WTC11 (cell line): Measurements from ENCODE around the gene SUPT4H1. TPM values are rescaled to one million over a fixed set of nuclear protein-coding genes. Genes with fewer than 3 reads are reported as not detected.

ENCODE experiments used
- ATAC-seq: fragments of 200-7000 bp; cut with Tn5 transposase; 2 replicates; pipeline ENCODE4 v1.10.0; 2021; ENCODE audit warnings: mild to moderate bottlenecking, moderate library complexity
- CTCF ChIA-PET: fragments of 300-600 bp; sonication (Branson Sonifier 250); formaldehyde crosslinking; loops from one replicate; lab custom pipeline; 2021; ENCODE audit warnings: antibody characterized with exemption; lab: Charles Lee
- POLR2A ChIA-PET: fragments of 350-600 bp; sonication (Branson Sonifier 250); formaldehyde crosslinking; loops from one replicate; lab custom pipeline; 2021; ENCODE audit warnings: antibody characterized with exemption; lab: Charles Lee
- DNase-seq: peaks from one replicate; pipeline ENCODE4 v3.0.0; 2021; ENCODE audit warnings: low spot score
- H3K27ac Mint-ChIP-seq: 2 replicates; pipeline ENCODE4 v1.8.0; 2021; ENCODE audit warnings: mixed read lengths
- H3K27me3 Mint-ChIP-seq: 2 replicates; pipeline ENCODE4 v1.8.0; 2021; ENCODE audit warnings: low read depth, mild to moderate bottlenecking, moderate library complexity, mixed read lengths
- H3K36me3 Mint-ChIP-seq: 2 replicates; pipeline ENCODE4 v1.8.0; 2021; ENCODE audit warnings: mixed read lengths
- H3K4me1 Mint-ChIP-seq: 2 replicates; pipeline ENCODE4 v1.8.0; 2022; ENCODE audit warnings: mixed read lengths
- H3K4me3 Mint-ChIP-seq: 2 replicates; pipeline ENCODE4 v1.8.0; 2021; ENCODE audit warnings: mild to moderate bottlenecking, moderate library complexity, mixed read lengths
- H3K9me3 Mint-ChIP-seq: 2 replicates; pipeline ENCODE4 v1.8.0; 2021; ENCODE audit warnings: mixed read lengths
- ATF1 ChIP-seq: sonication (generic); formaldehyde crosslinking; IDR thresholded peaks from 2 replicates; pipeline ENCODE4 v1.8.1; 2023; ENCODE audit warnings: mild to moderate bottlenecking, moderate library complexity, missing genetic modification reagents
- CBFB ChIP-seq: sonication (generic); formaldehyde crosslinking; IDR thresholded peaks from 2 replicates; pipeline ENCODE4 v1.8.1; 2022; ENCODE audit warnings: mild to moderate bottlenecking, low read depth, missing genetic modification reagents
- ELF4 ChIP-seq: sonication (generic); formaldehyde crosslinking; IDR thresholded peaks from 2 replicates; pipeline ENCODE4 v1.8.1; 2022; ENCODE audit warnings: low read depth, mild to moderate bottlenecking, moderate library complexity, missing genetic modification reagents
- FOXJ3 ChIP-seq: sonication (generic); formaldehyde crosslinking; IDR thresholded peaks from 2 replicates; pipeline ENCODE4 v1.9.0; 2021; ENCODE audit warnings: missing genetic modification reagents, mild to moderate bottlenecking, borderline replicate concordance
- JUN ChIP-seq: sonication (generic); formaldehyde crosslinking; IDR thresholded peaks from 2 replicates; pipeline ENCODE4 v1.8.0; 2023; ENCODE audit warnings: mild to moderate bottlenecking, missing genetic modification reagents
- NFYB ChIP-seq: sonication (generic); formaldehyde crosslinking; conservative IDR thresholded peaks from 2 replicates; pipeline ENCODE4 v1.8.0; 2022; ENCODE audit warnings: low read depth, missing genetic modification reagents
- SOX15 ChIP-seq: fragments of 250-450 bp; sonication (Bioruptor Pico); IDR thresholded peaks from 2 replicates; pipeline ENCODE4 v1.9.0; 2021; ENCODE audit warnings: mild to moderate bottlenecking
- ZNF219 ChIP-seq: sonication (generic); formaldehyde crosslinking; IDR thresholded peaks from 2 replicates; pipeline ENCODE4 v1.8.0; 2023; ENCODE audit warnings: missing genetic modification reagents, mild to moderate bottlenecking, borderline replicate concordance
- ZNF423 ChIP-seq: fragments of 250-450 bp; sonication (Bioruptor Pico); IDR thresholded peaks from 2 replicates; pipeline ENCODE4 v2.1.2; 2022; ENCODE audit warnings: mild to moderate bottlenecking, moderate library complexity
- total RNA-seq: library from RNA; stranded (reverse); gene quantifications from 3 replicates; pipeline ENCODE4 v1.2.3, GENCODE V29; 2021
- TF ChIP-seq, protein P1 (sequence below): fragments of 250-450 bp; sonication (Bioruptor Pico); IDR thresholded peaks from 2 replicates; pipeline ENCODE4 v1.9.0; 2021; ENCODE audit warnings: moderate library complexity, mild to moderate bottlenecking, inconsistent platforms, borderline replicate concordance
- TF ChIP-seq, protein P2 (sequence below): sonication (generic); formaldehyde crosslinking; IDR thresholded peaks from 2 replicates; pipeline ENCODE4 v1.8.0; 2023; ENCODE audit warnings: missing genetic modification reagents, mild to moderate bottlenecking, borderline replicate concordance
- TF ChIP-seq, protein P3 (sequence below): sonication (generic); formaldehyde crosslinking; IDR thresholded peaks from 2 replicates; pipeline ENCODE4 v1.8.1; 2023; ENCODE audit warnings: mild to moderate bottlenecking, missing genetic modification reagents
- TF ChIP-seq, protein P4 (sequence below): sonication (generic); formaldehyde crosslinking; IDR thresholded peaks from 2 replicates; pipeline ENCODE4 v1.8.1; 2022; ENCODE audit warnings: low read depth, mild to moderate bottlenecking, moderate library complexity, missing genetic modification reagents, borderline replicate concordance
- TF ChIP-seq, protein P5 (sequence below): sonication (generic); formaldehyde crosslinking; IDR thresholded peaks from 2 replicates; pipeline ENCODE4 v1.8.0; 2022; ENCODE audit warnings: mild to moderate bottlenecking, missing genetic modification reagents
- TF ChIP-seq, protein P6 (sequence below): fragments of 250-450 bp; sonication (Bioruptor Pico); IDR thresholded peaks from 2 replicates; pipeline ENCODE4 v1.9.0; 2021; ENCODE audit warnings: mild to moderate bottlenecking, borderline replicate concordance
- TF ChIP-seq, protein P7 (sequence below): sonication (generic); formaldehyde crosslinking; IDR thresholded peaks from 2 replicates; pipeline ENCODE4 v1.8.1; 2023; ENCODE audit warnings: mild to moderate bottlenecking, missing genetic modification reagents, moderate library complexity

Gene SUPT4H1
- total RNA-seq, 1 experiment from 2014 or later, result 85.5 TPM

DNA sequence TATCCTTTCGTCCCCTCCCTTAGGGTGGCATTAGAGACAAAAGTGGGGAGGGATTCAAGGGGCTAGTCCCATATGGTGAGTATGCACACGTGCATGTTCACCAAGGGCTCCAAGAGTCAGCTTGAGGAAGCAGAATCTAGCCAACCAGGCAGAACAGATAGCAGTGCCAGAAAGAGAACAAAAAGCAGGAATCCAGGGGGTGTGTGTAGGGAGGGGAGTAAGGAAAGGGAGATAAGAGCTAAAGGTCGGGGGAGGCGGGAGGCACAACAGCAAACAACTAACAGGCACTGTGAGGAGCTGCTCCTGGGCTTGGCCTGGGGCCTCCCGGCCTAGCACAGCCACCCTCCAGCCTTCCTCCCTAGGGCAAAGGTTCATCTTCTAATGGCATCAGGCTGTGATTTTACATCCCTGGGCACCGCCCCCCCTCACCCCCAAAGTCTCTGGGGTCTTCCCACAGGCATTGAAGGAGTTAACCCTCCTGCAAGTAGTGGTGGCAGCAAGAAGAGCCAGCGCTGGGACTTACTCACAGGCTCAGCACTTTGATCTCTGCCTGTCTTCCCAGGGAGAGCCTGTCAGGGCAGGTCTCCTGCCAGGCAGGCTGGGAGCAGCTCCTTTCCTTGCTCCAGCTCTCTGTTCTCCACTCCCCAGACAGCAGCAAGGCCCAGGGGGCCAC, 12.4 kb upstream of the SUPT4H1 start:
- TF ChIP-seq, protein P1, sequence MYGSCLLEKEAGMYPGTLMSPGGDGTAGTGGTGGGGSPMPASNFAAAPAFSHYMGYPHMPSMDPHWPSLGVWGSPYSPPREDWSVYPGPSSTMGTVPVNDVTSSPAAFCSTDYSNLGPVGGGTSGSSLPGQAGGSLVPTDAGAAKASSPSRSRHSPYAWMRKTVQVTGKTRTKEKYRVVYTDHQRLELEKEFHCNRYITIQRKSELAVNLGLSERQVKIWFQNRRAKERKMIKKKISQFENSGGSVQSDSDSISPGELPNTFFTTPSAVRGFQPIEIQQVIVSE (CRISPR knock-in tag), result no peak
- peaks cover 11% of the 10 kb centered on the region for H3K4me1 Mint-ChIP-seq
- no peak overlapping the region; the same call in 1 of the 2 replicates for H3K27ac Mint-ChIP-seq
- POLR2A ChIA-PET, result interaction anchor here (0.6 to 1.0 kb wide), 2 partner anchors 11 to 12 kb away, joined by 3 to 5 read pairs; partner anchors contain the start of gene SUPT4H1
- CTCF ChIA-PET, result interaction anchor here (1.2 to 1.7 kb wide), 5 partner anchors 10 to 164 kb away, joined by 3 to 10 read pairs (median 4); partner anchors contain the start of genes RNF43 and SUPT4H1
- H3K36me3 Mint-ChIP-seq, result no peaks in the 10 kb centered on the region
- no peak overlapping the region for H3K4me3 Mint-ChIP-seq
- 0 out of 2 replicates have a peak, but pooled peaks cover 3% of the 10 kb centered on the region for H3K27me3 Mint-ChIP-seq
- DNase-seq, result no peak
- peak; percentile 47; the same call in 1 of the 2 replicates for ATAC-seq
- no peaks in the 10 kb centered on the region for H3K9me3 Mint-ChIP-seq

DNA sequence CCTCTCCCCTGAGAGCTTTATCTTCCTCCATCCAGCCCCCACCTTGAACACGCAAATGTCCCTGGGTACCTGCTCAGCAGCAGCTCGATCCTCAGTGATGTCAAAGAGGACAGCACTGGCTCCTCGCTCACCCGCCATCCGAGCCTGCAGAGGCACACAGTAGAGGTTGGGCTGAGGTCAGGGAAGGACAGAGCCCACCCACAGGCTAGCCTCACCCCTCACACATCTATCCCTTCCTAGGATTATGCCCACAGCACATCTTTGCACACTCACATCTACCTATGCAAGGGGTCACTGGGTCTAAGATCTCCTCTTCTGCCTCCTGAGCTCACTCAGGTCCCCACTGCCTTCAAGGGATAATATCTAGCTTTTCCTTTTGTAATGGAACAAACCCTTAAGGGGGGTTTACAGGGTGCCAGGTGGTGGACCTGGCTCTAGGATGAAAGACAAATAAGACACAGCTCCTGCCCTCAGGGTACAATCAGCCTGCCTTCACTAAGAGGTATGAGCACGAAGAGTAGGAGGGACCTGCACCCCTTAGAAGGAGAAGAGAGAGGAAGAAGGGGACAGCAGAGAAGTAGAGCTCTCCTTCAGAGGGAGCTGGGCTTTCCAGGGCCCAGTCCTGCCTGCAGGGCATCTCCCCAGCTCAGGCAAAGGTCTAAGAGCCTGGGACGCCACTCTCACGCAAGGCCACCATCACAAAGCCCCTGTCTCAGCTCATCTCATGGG, 11.6 kb upstream of the SUPT4H1 start:
- ChIA-PET CTCF (interaction anchor here (1.0 to 1.7 kb wide), 5 partner anchors 9 to 164 kb away, joined by 3 to 10 read pairs (median 3); partner anchors contain the start of genes RNF43 and SUPT4H1), POLR2A (interaction anchor here (1.0 to 1.2 kb wide), 2 partner anchors 11 to 25 kb away, joined by 3 read pairs; no protein-coding TSS in a partner anchor)
- H3K4me1 Mint-ChIP-seq, result peaks cover 11% of the 10 kb centered on the region
- no peak overlapping the region for H3K27ac Mint-ChIP-seq
- DNase-seq (no peak), ATAC-seq (no peak)
- H3K4me3 Mint-ChIP-seq, result no peak overlapping the region
- no peaks in the 10 kb centered on the region for H3K9me3 Mint-ChIP-seq
- H3K27me3 Mint-ChIP-seq, result 0 out of 2 replicates have a peak, but pooled peaks cover 3% of the 10 kb centered on the region
- no peaks in the 10 kb centered on the region for H3K36me3 Mint-ChIP-seq
- TF ChIP-seq ATF1 (CRISPR knock-in tag) (no peak), FOXJ3 (no peak), ZNF219 (no peak), ZNF423 (no peak), SOX15 (CRISPR knock-in tag) (no peak), ELF4 (CRISPR knock-in tag) (no peak), CBFB (CRISPR knock-in tag) (no peak), NFYB (no peak), JUN (CRISPR knock-in tag) (no peak)
- TF ChIP-seq, protein P2, sequence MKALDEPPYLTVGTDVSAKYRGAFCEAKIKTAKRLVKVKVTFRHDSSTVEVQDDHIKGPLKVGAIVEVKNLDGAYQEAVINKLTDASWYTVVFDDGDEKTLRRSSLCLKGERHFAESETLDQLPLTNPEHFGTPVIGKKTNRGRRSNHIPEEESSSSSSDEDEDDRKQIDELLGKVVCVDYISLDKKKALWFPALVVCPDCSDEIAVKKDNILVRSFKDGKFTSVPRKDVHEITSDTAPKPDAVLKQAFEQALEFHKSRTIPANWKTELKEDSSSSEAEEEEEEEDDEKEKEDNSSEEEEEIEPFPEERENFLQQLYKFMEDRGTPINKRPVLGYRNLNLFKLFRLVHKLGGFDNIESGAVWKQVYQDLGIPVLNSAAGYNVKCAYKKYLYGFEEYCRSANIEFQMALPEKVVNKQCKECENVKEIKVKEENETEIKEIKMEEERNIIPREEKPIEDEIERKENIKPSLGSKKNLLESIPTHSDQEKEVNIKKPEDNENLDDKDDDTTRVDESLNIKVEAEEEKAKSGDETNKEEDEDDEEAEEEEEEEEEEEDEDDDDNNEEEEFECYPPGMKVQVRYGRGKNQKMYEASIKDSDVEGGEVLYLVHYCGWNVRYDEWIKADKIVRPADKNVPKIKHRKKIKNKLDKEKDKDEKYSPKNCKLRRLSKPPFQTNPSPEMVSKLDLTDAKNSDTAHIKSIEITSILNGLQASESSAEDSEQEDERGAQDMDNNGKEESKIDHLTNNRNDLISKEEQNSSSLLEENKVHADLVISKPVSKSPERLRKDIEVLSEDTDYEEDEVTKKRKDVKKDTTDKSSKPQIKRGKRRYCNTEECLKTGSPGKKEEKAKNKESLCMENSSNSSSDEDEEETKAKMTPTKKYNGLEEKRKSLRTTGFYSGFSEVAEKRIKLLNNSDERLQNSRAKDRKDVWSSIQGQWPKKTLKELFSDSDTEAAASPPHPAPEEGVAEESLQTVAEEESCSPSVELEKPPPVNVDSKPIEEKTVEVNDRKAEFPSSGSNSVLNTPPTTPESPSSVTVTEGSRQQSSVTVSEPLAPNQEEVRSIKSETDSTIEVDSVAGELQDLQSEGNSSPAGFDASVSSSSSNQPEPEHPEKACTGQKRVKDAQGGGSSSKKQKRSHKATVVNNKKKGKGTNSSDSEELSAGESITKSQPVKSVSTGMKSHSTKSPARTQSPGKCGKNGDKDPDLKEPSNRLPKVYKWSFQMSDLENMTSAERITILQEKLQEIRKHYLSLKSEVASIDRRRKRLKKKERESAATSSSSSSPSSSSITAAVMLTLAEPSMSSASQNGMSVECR (CRISPR knock-in tag), result no peak
- TF ChIP-seq, protein P3, sequence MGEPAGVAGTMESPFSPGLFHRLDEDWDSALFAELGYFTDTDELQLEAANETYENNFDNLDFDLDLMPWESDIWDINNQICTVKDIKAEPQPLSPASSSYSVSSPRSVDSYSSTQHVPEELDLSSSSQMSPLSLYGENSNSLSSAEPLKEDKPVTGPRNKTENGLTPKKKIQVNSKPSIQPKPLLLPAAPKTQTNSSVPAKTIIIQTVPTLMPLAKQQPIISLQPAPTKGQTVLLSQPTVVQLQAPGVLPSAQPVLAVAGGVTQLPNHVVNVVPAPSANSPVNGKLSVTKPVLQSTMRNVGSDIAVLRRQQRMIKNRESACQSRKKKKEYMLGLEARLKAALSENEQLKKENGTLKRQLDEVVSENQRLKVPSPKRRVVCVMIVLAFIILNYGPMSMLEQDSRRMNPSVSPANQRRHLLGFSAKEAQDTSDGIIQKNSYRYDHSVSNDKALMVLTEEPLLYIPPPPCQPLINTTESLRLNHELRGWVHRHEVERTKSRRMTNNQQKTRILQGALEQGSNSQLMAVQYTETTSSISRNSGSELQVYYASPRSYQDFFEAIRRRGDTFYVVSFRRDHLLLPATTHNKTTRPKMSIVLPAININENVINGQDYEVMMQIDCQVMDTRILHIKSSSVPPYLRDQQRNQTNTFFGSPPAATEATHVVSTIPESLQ (CRISPR knock-in tag), result no peak
- TF ChIP-seq, protein P4, sequence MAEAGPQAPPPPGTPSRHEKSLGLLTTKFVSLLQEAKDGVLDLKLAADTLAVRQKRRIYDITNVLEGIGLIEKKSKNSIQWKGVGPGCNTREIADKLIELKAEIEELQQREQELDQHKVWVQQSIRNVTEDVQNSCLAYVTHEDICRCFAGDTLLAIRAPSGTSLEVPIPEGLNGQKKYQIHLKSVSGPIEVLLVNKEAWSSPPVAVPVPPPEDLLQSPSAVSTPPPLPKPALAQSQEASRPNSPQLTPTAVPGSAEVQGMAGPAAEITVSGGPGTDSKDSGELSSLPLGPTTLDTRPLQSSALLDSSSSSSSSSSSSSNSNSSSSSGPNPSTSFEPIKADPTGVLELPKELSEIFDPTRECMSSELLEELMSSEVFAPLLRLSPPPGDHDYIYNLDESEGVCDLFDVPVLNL, result no peak
- TF ChIP-seq, protein P5, sequence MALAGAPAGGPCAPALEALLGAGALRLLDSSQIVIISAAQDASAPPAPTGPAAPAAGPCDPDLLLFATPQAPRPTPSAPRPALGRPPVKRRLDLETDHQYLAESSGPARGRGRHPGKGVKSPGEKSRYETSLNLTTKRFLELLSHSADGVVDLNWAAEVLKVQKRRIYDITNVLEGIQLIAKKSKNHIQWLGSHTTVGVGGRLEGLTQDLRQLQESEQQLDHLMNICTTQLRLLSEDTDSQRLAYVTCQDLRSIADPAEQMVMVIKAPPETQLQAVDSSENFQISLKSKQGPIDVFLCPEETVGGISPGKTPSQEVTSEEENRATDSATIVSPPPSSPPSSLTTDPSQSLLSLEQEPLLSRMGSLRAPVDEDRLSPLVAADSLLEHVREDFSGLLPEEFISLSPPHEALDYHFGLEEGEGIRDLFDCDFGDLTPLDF (CRISPR knock-in tag), result no peak
- TF ChIP-seq, protein P6, sequence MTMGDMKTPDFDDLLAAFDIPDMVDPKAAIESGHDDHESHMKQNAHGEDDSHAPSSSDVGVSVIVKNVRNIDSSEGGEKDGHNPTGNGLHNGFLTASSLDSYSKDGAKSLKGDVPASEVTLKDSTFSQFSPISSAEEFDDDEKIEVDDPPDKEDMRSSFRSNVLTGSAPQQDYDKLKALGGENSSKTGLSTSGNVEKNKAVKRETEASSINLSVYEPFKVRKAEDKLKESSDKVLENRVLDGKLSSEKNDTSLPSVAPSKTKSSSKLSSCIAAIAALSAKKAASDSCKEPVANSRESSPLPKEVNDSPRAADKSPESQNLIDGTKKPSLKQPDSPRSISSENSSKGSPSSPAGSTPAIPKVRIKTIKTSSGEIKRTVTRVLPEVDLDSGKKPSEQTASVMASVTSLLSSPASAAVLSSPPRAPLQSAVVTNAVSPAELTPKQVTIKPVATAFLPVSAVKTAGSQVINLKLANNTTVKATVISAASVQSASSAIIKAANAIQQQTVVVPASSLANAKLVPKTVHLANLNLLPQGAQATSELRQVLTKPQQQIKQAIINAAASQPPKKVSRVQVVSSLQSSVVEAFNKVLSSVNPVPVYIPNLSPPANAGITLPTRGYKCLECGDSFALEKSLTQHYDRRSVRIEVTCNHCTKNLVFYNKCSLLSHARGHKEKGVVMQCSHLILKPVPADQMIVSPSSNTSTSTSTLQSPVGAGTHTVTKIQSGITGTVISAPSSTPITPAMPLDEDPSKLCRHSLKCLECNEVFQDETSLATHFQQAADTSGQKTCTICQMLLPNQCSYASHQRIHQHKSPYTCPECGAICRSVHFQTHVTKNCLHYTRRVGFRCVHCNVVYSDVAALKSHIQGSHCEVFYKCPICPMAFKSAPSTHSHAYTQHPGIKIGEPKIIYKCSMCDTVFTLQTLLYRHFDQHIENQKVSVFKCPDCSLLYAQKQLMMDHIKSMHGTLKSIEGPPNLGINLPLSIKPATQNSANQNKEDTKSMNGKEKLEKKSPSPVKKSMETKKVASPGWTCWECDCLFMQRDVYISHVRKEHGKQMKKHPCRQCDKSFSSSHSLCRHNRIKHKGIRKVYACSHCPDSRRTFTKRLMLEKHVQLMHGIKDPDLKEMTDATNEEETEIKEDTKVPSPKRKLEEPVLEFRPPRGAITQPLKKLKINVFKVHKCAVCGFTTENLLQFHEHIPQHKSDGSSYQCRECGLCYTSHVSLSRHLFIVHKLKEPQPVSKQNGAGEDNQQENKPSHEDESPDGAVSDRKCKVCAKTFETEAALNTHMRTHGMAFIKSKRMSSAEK, result no peak
- TF ChIP-seq, protein P7, sequence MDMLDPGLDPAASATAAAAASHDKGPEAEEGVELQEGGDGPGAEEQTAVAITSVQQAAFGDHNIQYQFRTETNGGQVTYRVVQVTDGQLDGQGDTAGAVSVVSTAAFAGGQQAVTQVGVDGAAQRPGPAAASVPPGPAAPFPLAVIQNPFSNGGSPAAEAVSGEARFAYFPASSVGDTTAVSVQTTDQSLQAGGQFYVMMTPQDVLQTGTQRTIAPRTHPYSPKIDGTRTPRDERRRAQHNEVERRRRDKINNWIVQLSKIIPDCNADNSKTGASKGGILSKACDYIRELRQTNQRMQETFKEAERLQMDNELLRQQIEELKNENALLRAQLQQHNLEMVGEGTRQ, result no peak
